Neural crest cell (in vitro differentiated cells): Measurements from ENCODE around the gene ARHGAP22. TPM values are rescaled to one million over a fixed set of nuclear protein-coding genes. Genes with fewer than 3 reads are reported as not detected.

Experiments used
- DNase-seq: peaks from one replicate; pipeline ENCODE4 v3.0.0; 2021; ENCODE audit warnings: low read depth, mixed read lengths, low spot score
- H3K27ac Mint-ChIP-seq: one replicate; pipeline ENCODE4 v1.8.0; 2021; ENCODE audit warnings: mild to moderate bottlenecking, mixed read lengths; ENCODE audit not compliant: unreplicated experiment
- H3K27me3 Mint-ChIP-seq: 2 replicates; pipeline ENCODE4 v1.8.0; 2021; ENCODE audit warnings: low read depth, mild to moderate bottlenecking, mixed read lengths
- H3K36me3 Mint-ChIP-seq: 2 replicates; pipeline ENCODE4 v1.8.0; 2021; ENCODE audit warnings: low read depth, mild to moderate bottlenecking, mixed read lengths
- H3K4me1 Mint-ChIP-seq: 2 replicates; pipeline ENCODE4 v1.8.0; 2021; ENCODE audit warnings: mixed read lengths
- H3K4me3 Mint-ChIP-seq: one replicate; pipeline ENCODE4 v1.8.0; 2021; ENCODE audit warnings: mild to moderate bottlenecking, mixed read lengths
- H3K9me3 Mint-ChIP-seq: 2 replicates; pipeline ENCODE4 v1.8.0; 2021; ENCODE audit warnings: mixed read lengths
- CTCF ChIP-seq: fragments of 200-600 bp; sonication (generic); conservative IDR thresholded peaks from 2 replicates; pipeline ENCODE4 v1.5.0; 2021; ENCODE audit warnings: antibody characterized with exemption, mild to moderate bottlenecking
- total RNA-seq: library from RNA; stranded (reverse); gene quantifications from 2 replicates; pipeline ENCODE4 v1.2.1, GENCODE V29; 2021

Gene ARHGAP22
- total RNA-seq, 1 donor from 2014 or later: 5.2 TPM

DNA sequence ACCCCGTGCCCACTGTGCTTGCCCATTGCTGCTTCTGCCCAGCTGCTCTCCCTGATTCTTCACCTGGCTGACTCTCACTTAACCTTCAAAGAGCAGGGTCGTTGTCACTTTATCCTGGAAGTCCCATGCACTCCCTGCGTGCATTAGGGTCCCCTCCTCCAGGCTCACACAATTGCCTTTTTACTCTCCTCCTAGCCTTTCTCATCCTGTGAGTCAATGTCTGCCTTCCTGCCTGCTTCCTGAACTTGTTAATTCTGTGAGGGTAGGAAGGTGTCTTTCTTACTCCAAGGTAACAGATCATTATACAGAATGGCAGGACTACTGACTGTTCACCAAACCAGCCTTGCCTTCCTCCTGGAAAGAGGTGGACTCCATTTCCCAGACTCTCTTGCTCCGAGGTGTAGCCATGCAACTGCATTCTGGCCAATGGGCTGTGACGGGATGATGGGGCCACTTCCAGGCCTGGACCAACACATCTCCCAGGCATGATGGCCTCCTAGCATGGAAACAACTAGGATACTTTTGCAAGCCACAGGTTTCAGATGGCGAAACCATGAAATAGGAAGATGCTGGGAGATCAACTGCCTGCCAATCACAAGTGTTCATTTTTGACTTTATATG is 54.7 kb downstream of the ARHGAP22 start:
- Mint-ChIP-seq H3K36me3 (no peaks in the 10 kb centered on the region), H3K4me3 (no peak overlapping the region), H3K9me3 (no peaks in the 10 kb centered on the region), H3K4me1 (peaks cover 3% of the 10 kb centered on the region), H3K27me3 (no peaks in the 10 kb centered on the region), H3K27ac (no peak overlapping the region)
- TF ChIP-seq CTCF: no peak
- DNase-seq: no peak

DNA sequence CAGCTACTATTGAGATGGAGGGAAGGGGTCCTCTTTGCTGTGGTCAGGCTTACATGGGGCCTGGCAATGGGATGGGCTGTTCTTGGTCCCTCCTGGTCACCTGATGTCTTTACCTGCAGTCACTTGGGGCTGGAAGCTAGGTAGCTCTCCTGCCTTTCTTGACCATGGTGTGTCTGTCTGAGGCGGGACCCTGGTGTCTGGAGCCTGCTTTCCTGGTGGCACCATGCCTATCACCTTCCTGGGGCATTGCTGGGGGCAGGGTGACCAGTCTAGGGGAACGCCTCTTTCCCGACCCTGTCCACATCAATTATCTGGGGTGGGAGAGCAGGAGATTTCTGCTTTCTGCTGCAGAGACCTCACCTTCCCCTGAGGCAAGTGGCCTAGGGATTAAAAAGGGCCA is 55.6 kb downstream of the ARHGAP22 start:
- Mint-ChIP-seq H3K36me3 (no peaks in the 10 kb centered on the region), H3K4me3 (no peak overlapping the region), H3K27me3 (no peaks in the 10 kb centered on the region), H3K27ac (no peak overlapping the region), H3K9me3 (no peaks in the 10 kb centered on the region), H3K4me1 (peaks cover 3% of the 10 kb centered on the region)
- no peak for DNase-seq
- TF ChIP-seq CTCF: no peak

DNA sequence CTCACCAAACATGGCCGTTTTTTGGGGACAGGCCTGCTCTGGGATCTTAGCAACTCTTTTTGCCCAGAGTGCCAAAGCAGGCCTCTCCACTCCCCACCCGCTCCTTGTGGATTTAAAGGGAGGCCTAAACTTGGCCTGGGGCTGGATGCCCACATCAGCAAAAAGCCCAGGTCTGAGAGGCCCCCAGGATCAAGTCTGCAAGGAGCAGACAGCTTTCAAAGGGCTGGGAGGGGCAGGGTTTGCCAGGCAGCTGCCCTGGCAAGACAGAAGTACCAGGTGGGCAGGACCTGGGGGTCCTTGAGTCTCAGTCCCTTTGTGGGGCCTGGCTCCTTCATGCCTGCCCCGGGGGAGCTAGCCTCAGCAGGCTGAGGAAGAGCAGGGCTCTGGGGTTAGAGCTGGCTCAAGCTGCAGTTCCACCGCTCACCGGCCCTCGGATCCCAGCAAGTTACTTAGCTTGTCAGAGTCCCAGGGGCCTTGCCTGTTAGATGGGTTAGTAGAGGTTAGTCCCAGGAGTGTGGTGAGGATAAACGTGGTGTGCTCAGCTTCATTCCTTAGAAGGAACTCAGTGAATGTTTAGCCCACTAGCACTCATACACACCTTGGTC is 56.2 kb downstream of the ARHGAP22 start:
- no peak for TF ChIP-seq CTCF
- H3K27me3 Mint-ChIP-seq: no peaks in the 10 kb centered on the region

GRCh38 chr10:48547981-48548380 is 56.9 kb downstream of the ARHGAP22 start:
- TF ChIP-seq CTCF: no peak
- peaks cover 3% of the 10 kb centered on the region for H3K4me1 Mint-ChIP-seq
- H3K4me3 Mint-ChIP-seq: no peak overlapping the region
- H3K9me3 Mint-ChIP-seq: no peaks in the 10 kb centered on the region
- H3K27me3 Mint-ChIP-seq: no peaks in the 10 kb centered on the region
- no peaks in the 10 kb centered on the region for H3K36me3 Mint-ChIP-seq
- DNase-seq: no peak
- no peak overlapping the region for H3K27ac Mint-ChIP-seq

More for the DNA sequence above, 56.2 kb downstream of the ARHGAP22 start:
- DNase-seq: no peak
- no peak overlapping the region for H3K4me3 Mint-ChIP-seq
- H3K9me3 Mint-ChIP-seq: no peaks in the 10 kb centered on the region
- H3K4me1 Mint-ChIP-seq: peaks cover 3% of the 10 kb centered on the region
- no peaks in the 10 kb centered on the region for H3K36me3 Mint-ChIP-seq
- no peak overlapping the region for H3K27ac Mint-ChIP-seq

DNA sequence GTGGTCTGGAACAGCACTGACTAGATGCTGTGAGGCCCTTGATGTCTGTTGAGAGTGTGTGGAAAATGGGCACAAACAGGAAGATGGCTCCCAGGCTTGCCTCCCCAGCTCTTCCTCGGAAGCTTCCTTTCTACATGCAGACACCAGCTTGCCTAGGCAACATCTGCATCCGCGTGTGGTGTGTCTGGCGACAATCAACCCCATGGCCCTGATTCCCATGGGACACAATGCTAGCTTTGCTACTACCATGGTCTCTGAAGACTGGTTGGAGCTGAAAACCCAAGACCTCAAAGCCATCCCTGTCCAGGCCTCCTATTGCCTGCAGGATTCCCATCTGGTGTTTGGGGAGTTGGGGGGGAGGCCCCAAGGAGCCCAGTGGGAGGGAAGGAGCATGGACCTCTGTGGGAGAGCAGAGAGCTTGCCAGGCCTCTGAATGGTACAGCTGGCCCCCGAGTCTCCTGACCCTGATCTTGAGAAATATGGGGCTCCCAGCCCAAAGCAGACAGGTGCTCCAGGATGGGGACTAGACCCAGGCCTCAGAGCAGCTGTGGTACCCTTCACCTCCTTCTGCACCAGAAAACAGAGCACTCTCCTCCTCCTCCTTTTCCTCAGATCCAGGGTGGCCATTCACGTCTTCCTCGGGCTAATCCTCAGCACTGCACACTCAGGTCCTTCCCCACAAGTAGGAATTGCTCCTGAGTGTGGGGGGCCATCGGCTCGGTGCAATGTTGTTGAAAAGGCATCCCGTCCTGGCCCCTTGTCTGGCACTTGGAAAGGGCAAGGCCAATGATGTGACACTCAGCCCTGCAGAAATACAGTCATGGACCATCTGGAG is 57.6 kb downstream of the ARHGAP22 start:
- DNase-seq: no peak

More for the DNA sequence above, 57.6 kb downstream of the ARHGAP22 start:
- Mint-ChIP-seq H3K27me3 (no peaks in the 10 kb centered on the region), H3K27ac (peak overlapping the region; percentile 86), H3K9me3 (no peaks in the 10 kb centered on the region), H3K4me1 (peaks cover 3% of the 10 kb centered on the region), H3K4me3 (no peak overlapping the region), H3K36me3 (no peaks in the 10 kb centered on the region)
- no peak for TF ChIP-seq CTCF
